Upper lobe of left lung (tissue), 4 donors: Measurements from ENCODE around the gene RBM19.

Experiments used
- POLR2A ChIP-seq, 4 donors: fragments of 450-650 bp; IDR thresholded peaks; one replicate each; pipeline ENCODE4 v1.5.1; 2016 to 2017; ENCODE audit warnings: antibody characterized with exemption in 4 of 4, mild to moderate bottlenecking in 2 of 4
- TF ChIP-seq, protein P1 (sequence below), 6 experiments: fragments of 450-650 bp in 4 of 6; fragments of 200-600 bp in 2 of 6; sonication (generic) in 2 of 6; IDR thresholded peaks; one replicate each; pipeline ENCODE4 v1.5.1; 2016 to 2019; ENCODE audit warnings: antibody characterized with exemption in 6 of 6

DNA sequence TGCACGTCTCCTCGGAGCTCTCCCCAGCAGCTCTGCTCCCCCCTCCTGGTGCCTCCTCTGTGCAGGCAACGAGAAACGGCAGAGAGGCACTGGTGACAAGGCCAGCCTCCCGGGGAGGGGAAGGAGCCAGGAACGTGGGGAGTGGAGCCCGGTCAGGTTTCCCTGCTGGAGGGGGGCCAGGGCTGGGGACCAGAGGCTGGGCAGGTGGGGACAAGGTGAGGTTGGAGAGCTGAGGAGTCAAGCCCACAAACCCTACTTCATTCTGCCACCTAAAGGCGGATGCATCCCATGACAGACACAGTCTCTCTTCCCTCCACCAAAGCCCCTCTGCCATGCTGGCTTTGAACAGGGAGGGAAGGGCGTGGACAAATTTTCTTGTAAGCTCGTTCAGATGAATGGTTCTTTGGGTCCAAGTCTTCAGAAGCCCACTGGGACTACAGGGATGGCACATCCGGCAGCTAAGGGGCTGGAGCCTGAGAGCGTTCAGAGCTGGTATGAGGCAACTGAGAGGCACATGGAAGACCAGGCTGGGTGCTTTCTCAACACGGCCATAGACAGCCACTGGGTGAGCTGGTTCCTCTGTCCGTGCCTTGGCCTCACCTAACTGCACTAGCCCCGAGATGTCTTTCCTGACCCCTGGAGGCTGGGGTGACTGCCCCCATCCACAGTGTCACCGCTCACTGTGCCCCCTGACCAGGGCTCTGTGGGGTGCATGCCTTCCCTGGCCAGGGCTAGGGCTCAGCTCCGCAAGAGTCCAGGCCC is 105.9 kb downstream of the RBM19 start:
- TF ChIP-seq, protein P1, sequence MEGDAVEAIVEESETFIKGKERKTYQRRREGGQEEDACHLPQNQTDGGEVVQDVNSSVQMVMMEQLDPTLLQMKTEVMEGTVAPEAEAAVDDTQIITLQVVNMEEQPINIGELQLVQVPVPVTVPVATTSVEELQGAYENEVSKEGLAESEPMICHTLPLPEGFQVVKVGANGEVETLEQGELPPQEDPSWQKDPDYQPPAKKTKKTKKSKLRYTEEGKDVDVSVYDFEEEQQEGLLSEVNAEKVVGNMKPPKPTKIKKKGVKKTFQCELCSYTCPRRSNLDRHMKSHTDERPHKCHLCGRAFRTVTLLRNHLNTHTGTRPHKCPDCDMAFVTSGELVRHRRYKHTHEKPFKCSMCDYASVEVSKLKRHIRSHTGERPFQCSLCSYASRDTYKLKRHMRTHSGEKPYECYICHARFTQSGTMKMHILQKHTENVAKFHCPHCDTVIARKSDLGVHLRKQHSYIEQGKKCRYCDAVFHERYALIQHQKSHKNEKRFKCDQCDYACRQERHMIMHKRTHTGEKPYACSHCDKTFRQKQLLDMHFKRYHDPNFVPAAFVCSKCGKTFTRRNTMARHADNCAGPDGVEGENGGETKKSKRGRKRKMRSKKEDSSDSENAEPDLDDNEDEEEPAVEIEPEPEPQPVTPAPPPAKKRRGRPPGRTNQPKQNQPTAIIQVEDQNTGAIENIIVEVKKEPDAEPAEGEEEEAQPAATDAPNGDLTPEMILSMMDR (IDR thresholded peaks at IDR 0.05), result no peak
- no peak for TF ChIP-seq POLR2A (IDR thresholded peaks at IDR 0.05)
